ENCODE results near the gene LAMB1.

LAMB1 gene

DNA sequence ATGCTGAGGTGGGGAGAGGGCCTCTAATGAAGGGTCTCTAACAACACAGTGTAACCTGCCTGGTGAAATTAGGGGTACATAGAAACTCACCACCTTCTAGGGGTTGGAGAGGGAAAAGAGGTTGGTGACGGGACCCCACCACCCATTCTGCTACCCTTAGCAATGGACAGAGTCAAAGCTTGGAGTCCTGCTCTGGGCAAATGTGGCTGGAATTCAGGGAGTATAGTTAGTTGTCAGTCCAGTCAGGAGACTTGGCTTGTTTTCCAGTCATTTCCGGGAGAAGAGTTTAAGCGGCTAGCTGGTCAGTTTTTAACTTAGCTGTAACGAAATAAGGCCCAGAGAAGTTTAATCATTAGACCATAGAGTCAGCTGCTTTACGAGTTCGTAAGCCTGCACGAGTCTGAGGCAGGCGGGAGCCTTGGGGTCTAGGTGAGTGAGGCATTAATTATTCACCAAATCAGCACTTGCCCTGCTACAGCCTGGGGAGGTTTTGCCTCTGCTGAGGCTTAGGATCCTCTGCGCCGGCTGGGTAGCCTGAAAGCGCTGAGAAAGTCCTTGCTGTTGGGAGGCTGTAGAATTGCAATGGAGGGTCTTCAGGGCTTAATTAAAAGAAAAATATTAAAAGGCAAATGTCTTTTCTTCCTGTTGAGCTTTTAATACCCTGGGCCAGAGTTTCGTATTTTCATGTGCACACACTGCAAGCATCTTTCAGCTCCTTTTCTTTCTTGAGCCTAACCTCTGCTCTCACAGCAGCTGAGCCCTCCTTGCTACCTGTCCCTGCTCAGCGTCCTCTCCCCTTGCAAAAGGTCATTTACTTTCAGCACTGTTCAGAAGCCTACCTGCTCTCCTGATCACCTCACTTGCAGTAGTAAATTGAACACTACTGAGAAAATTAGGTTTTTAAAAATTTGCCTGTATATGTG lies 1.5 kb upstream of the LAMB1 start:
- no peak overlapping the region for H3K9ac ChIP-seq (ENCODE audit: low read length)

DNA sequence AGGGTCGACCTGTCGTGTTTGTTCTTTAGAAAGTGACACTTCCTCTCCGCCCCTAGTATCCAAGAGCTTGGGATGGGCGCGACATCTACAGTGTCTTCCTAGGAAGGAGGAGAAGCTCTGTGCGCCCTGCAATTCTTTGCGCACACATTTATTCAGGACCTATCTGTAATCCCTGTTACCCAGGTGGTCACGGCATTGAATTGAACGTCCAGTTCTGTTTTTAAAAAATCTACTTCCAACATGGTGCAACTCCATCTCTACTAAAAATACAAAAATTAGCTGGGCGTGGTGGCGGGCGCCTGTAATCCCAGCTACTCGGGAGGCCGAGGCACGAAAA lies 606 bp upstream of the LAMB1 start:
- no peak overlapping the region for H3K27ac ChIP-seq (ENCODE audit: low read length)

More for the DNA sequence above, 1.5 kb upstream of the LAMB1 start:
- no peaks in the 10 kb centered on the region for H3K36me3 ChIP-seq (ENCODE audit: control insufficient read depth, low read depth, low read length)
- no peak overlapping the region for H3K27ac ChIP-seq (ENCODE audit: low read length)
- H3K9me3 ChIP-seq (ENCODE audit: control insufficient read depth, low read depth, low read length) = no peaks in the 10 kb centered on the region
- H3K4me3 ChIP-seq (ENCODE audit: low read length) = peak overlapping the region; percentile 59
- peaks cover 85% of the 10 kb centered on the region for H3K27me3 ChIP-seq (ENCODE audit: control insufficient read depth, insufficient read depth, low read length)
- H3K4me1 ChIP-seq (ENCODE audit: control insufficient read depth, low read depth, low read length) = peaks cover 12% of the 10 kb centered on the region

DNA sequence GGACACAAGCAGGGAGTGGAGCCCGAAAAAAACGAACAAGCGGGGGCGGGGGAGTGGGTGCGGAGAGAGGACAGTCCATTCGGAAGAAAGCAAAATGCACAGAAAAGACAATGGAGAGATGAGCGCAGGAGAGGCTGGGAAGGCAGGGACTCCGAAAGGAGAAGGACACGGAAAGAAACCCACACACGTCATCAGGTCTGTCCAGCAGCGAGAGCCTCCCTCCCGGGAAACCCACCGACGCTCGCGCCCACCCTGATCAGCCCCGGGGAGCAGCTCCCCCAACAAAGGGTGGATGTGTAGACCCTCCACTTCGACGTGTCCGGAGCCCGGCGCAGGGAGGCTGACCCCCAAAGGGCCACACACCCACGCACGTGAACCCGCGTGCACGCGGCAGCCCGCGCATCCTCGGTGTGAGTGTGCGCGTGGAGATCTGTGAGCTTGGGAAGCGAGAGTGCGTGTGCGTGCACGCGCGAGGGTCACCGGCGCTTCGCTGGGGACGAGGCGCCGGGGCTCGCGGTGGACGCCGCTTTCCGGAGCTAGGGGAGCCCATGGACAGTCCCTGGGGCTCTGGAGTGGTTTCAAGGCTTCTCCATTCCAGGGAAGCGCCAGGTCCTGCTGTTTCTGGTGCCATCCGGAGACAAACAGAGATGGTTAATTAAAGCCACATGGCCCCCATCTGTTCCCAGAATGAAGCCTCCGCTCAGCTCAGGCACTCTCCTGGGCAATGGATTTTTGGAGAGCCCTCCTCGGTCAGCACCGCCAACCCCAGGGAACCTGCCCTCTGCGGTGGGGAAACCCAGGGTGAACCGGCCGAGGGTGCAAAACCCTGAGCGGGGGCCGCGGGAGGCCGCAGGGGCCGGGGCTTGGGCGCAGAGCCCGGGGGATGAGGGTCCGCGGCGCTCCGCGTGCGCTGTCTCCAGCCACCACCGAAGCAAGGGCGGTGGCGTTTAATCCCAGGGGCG lies 916 bp downstream of the LAMB1 start:
- H3K27ac ChIP-seq (ENCODE audit: low read length) = no peak overlapping the region
- peak overlapping the region; percentile 59 for H3K4me3 ChIP-seq (ENCODE audit: low read length)
- no peaks in the 10 kb centered on the region for H3K36me3 ChIP-seq (ENCODE audit: control insufficient read depth, low read depth, low read length)
- H3K27me3 ChIP-seq (ENCODE audit: control insufficient read depth, insufficient read depth, low read length) = peaks cover 75% of the 10 kb centered on the region
- no peaks in the 10 kb centered on the region for H3K9me3 ChIP-seq (ENCODE audit: control insufficient read depth, low read depth, low read length)
- peaks cover 12% of the 10 kb centered on the region for H3K4me1 ChIP-seq (ENCODE audit: control insufficient read depth, low read depth, low read length)
- peak overlapping the region; percentile 70 for H3K9ac ChIP-seq (ENCODE audit: low read length)

More for the DNA sequence above, 606 bp upstream of the LAMB1 start:
- Histone ChIP-seq H3K4me1 (ENCODE audit: control insufficient read depth, low read depth, low read length) (peaks cover 12% of the 10 kb centered on the region), H3K36me3 (ENCODE audit: control insufficient read depth, low read depth, low read length) (no peaks in the 10 kb centered on the region), H3K9ac (ENCODE audit: low read length) (no peak overlapping the region), H3K9me3 (ENCODE audit: control insufficient read depth, low read depth, low read length) (no peaks in the 10 kb centered on the region), H3K4me3 (ENCODE audit: low read length) (peak overlapping the region; percentile 59), H3K27me3 (ENCODE audit: control insufficient read depth, insufficient read depth, low read length) (peaks cover 85% of the 10 kb centered on the region)

DNA sequence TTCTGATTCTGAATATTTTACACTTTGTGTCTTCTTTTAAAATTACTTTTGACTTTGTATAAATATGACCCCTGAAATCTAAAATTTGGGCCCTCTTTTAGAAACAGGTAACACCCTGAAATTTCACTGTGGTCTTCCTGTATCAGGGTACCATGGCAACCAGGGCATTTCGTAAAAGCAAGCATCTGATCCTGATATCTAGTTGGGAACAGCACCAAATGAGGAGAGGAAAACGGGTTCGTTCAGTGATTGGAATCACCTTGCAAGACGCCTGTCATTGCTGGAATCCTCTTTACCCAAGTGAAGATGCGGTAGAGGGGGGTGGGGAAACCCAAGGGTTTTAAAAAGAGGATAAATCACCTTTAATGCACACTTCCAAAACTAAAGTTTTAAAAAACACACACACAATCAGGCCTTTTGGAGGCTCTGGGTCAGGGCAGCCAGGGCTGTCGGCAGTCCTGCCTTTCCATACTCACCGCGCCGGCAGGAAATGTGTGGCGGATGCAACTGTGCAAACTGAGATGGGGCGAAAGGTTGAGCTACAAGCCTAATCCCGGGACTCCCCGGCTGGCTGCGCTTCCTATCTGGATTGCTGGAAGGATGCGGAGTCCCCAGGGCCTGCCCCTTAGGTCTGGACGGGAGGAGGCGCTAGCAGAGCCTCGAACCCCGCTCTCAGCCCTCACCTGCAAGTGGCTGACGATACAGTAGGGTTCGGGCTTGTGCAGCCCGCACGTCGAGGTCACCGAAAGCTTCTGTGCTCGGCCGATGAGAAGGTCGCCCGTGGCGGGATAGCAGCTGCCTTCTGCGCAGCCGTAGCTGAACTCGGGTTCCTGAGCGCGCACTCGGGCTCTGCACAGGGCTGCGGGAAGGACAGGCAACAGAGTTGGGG lies 1.8 kb downstream of the LAMB1 start:
- peaks cover 66% of the 10 kb centered on the region for H3K27me3 ChIP-seq (ENCODE audit: control insufficient read depth, insufficient read depth, low read length)
- no peaks in the 10 kb centered on the region for H3K9me3 ChIP-seq (ENCODE audit: control insufficient read depth, low read depth, low read length)
- H3K36me3 ChIP-seq (ENCODE audit: control insufficient read depth, low read depth, low read length) = no peaks in the 10 kb centered on the region
- peak overlapping the region; percentile 70 for H3K9ac ChIP-seq (ENCODE audit: low read length)
- H3K4me3 ChIP-seq (ENCODE audit: low read length) = peak overlapping the region; percentile 59
- no peak overlapping the region for H3K27ac ChIP-seq (ENCODE audit: low read length)
- H3K4me1 ChIP-seq (ENCODE audit: control insufficient read depth, low read depth, low read length) = peaks cover 12% of the 10 kb centered on the region

DNA sequence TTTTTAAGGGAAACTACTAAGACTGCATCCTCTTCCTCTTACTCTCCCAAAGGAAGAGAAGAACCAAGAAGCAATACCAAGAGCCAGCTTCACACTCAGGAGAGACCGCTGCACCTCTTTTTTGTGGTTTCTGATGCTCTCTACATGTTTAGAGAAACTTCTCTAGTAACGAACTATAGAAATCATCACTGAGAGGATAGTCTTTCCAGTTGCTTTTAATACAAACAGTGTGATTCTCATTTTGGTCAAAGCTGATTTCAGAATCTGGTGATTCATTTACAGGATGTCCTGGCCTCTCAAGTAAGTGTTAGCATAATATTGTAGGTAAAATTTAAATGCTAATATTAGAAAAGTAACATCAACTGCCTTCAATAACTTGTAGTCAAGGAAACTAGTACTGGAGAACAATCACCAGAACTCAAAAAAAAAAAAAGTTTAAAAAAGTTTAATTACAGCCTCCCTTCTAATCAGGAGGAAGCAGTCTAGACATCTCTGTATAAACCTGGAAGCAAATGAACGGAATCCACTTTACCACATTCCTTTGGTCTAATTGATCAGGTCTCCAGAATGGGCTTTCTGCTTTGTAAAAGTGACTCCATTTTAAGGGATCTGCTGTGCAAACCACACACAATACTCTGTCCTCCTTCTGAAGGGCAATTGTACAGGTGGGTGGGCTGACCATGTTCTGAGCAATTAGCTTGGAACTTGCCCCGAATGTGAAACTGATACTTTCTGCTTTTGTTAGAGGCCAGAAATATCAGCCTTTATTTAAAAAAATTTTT lies 3.0 kb downstream of the LAMB1 start:
- Histone ChIP-seq H3K27ac (ENCODE audit: low read length) (no peak overlapping the region), H3K36me3 (ENCODE audit: control insufficient read depth, low read depth, low read length) (no peaks in the 10 kb centered on the region), H3K9me3 (ENCODE audit: control insufficient read depth, low read depth, low read length) (no peaks in the 10 kb centered on the region), H3K9ac (ENCODE audit: low read length) (no peak overlapping the region), H3K4me3 (ENCODE audit: low read length) (no peak overlapping the region), H3K4me1 (ENCODE audit: control insufficient read depth, low read depth, low read length) (peaks cover 23% of the 10 kb centered on the region), H3K27me3 (ENCODE audit: control insufficient read depth, insufficient read depth, low read length) (peaks cover 54% of the 10 kb centered on the region)

DNA sequence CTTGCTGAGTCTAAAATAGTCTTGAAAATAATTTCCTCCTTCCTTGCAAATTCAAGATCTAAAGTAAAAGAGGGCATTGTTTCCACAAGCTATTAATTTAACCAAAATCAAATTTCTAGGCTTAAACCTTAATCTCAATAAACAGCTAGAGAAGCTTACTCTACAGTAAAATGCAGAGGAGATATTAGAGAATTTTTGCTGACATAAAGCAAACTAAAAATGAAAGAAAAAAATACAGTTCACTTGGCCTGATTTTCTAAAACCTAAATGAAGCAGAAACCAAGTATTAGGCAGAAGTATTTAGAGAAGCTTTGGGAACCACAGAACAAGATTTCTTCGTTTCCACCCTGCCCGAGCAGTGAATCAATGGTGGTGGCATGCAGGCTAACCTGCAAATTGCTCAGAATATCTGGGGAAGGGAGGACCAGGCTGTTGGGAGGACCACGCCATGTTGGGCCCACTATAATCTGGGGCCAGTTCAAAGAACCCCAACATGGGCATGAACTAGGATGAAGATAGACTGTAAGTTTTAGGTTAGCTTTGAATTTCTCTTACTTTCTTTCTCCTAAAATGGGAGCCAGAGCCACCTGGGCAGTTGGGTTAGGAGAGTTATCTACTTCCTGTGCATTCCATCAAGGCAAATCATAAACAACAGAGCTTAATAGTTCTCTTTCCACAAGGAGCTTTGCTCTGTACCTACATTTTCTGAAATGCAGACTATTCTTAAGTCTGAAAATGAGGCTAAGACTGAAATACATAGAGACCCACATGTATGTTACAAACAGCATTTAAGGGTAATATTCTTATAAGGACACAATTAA lies 4.1 kb downstream of the LAMB1 start:
- Histone ChIP-seq H3K27ac (ENCODE audit: low read length) (no peak overlapping the region), H3K4me1 (ENCODE audit: control insufficient read depth, low read depth, low read length) (peaks cover 18% of the 10 kb centered on the region), H3K9ac (ENCODE audit: low read length) (no peak overlapping the region), H3K4me3 (ENCODE audit: low read length) (no peak overlapping the region), H3K27me3 (ENCODE audit: control insufficient read depth, insufficient read depth, low read length) (peaks cover 43% of the 10 kb centered on the region), H3K9me3 (ENCODE audit: control insufficient read depth, low read depth, low read length) (no peaks in the 10 kb centered on the region), H3K36me3 (ENCODE audit: control insufficient read depth, low read depth, low read length) (no peaks in the 10 kb centered on the region)

DNA sequence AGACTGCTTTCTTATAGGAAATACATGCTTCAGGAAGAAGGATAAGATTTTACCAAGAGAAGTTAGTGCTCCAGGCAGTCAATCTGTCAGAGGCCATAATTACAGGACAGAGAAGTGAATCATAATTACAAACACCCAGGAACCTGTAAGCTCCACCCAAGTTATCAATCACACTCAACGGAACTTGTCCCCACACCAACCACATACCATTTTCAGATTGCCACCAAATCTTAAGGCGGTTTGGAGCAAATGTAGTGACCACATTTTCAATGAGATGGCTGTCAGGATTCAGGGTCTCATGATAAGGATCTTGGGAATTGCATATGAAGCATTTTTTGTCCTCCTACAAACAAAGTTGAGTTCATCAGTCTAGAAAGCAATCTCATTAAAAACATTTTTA lies 4.8 kb downstream of the LAMB1 start:
- Histone ChIP-seq H3K9ac (ENCODE audit: low read length) (no peak overlapping the region), H3K36me3 (ENCODE audit: control insufficient read depth, low read depth, low read length) (peaks cover 7% of the 10 kb centered on the region), H3K27ac (ENCODE audit: low read length) (no peak overlapping the region), H3K4me3 (ENCODE audit: low read length) (no peak overlapping the region), H3K27me3 (ENCODE audit: control insufficient read depth, insufficient read depth, low read length) (peaks cover 36% of the 10 kb centered on the region), H3K4me1 (ENCODE audit: control insufficient read depth, low read depth, low read length) (peaks cover 18% of the 10 kb centered on the region), H3K9me3 (ENCODE audit: control insufficient read depth, low read depth, low read length) (no peaks in the 10 kb centered on the region)

DNA sequence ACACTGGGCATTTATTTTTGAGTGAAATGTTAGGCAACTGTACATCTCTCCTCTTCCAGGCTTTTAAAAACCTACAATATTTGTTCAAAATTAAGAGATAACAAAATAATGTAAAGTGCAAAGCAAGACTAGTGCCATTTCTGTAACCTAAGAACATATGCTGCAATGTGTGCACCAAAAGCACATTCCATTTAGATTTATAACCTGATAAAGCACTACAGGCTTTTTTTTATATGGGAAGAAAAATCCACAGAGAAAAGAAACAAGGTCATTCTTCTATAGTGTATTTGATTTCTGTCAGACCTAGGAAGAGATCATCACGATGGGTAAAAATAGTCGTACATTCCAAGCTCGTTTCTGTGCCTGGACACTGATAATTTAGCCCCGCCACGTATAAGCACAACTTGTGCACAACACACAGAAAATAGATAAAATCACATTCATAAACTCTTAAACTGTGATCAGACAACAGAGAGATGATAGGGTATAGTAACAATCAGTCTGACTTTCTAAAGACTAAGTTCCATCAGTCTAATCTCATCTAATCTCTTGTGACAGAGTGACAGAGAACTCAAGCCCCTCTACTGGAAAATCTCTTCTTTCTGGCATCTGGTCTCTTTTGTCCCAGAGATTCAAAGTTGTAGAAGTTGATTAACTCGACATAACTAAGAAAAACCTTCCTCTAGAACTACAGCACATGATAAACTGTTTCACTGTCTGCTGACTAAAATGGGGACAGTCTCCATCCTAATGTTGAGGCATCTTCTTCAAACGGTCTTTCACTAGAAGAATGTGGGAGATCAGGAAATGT lies 6.7 kb downstream of the LAMB1 start:
- Histone ChIP-seq H3K27me3 (ENCODE audit: control insufficient read depth, insufficient read depth, low read length) (peaks cover 17% of the 10 kb centered on the region), H3K9me3 (ENCODE audit: control insufficient read depth, low read depth, low read length) (no peaks in the 10 kb centered on the region), H3K27ac (ENCODE audit: low read length) (no peak overlapping the region), H3K36me3 (ENCODE audit: control insufficient read depth, low read depth, low read length) (peaks cover 7% of the 10 kb centered on the region), H3K4me3 (ENCODE audit: low read length) (no peak overlapping the region), H3K9ac (ENCODE audit: low read length) (no peak overlapping the region), H3K4me1 (ENCODE audit: control insufficient read depth, low read depth, low read length) (peaks cover 18% of the 10 kb centered on the region)

DNA sequence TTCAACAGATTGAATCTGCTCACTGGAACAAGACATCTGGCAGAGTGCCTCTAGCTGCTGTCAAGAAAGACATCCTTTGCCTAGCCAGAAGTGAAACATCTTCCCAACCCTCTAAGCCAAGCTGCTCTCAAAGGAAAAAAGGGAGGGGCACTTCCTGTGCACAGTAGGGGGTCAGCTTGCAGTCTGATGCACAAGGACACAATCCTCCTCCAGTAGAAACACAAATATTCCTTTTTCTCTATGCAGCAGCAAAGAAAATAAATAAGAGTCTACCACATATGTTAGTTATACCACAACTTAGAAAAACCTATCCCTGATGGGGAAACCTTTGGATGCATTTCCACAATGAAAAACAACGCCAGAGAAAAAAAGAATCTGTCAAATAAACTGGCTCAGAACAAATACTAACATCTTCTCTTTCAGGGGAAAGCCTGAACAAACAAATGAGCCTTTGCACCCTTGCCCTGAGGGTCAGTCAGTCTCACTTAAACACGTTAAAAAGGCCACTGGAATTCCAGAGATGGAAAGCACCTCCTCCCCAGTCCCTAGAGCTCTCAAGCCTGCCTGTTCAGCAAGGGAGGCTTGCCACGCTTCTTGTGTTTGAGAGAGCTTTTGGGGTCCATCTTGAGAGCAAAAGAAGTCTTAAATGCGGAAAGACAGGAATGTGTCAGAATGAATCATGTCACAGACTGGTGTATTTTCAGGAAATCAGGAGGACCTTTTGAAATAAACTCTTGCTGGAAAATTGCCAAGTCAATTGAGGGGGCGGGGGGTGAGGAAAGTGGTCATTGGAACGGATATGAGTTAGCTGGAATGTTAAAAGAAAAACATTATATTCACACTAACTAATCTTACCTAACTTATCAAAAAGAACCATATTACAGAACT lies 7.5 kb downstream of the LAMB1 start:
- Histone ChIP-seq H3K9me3 (ENCODE audit: control insufficient read depth, low read depth, low read length) (no peaks in the 10 kb centered on the region), H3K27me3 (ENCODE audit: control insufficient read depth, insufficient read depth, low read length) (peaks cover 9% of the 10 kb centered on the region), H3K4me3 (ENCODE audit: low read length) (no peak overlapping the region), H3K36me3 (ENCODE audit: control insufficient read depth, low read depth, low read length) (peaks cover 7% of the 10 kb centered on the region), H3K4me1 (ENCODE audit: control insufficient read depth, low read depth, low read length) (peaks cover 13% of the 10 kb centered on the region), H3K27ac (ENCODE audit: low read length) (no peak overlapping the region), H3K9ac (ENCODE audit: low read length) (no peak overlapping the region)
